GM12878 (cell line): ENCODE data around the gene CTNS. TPM values are rescaled to one million over a fixed set of nuclear protein-coding genes. Genes with fewer than 3 reads are reported as not detected.
A peak's percentile ranks its signal among the peaks of the same experiment; 100 is the strongest.

Experiments used
- BMI1 ChIP-seq: fragments of 450-650 bp; IDR thresholded peaks from 2 replicates; pipeline ENCODE4 v1.6.1; 2016; ENCODE audit warnings: mild to moderate bottlenecking, moderate library complexity, borderline replicate concordance
- CREB1 ChIP-seq: IDR thresholded peaks from 2 replicates; pipeline ENCODE4 v1.6.1; 2012; ENCODE audit warnings: low read depth, mild to moderate bottlenecking, inconsistent platforms
- E4F1 ChIP-seq: fragments of 450-650 bp; IDR thresholded peaks from 2 replicates; pipeline ENCODE4 v1.6.1; 2018; ENCODE audit warnings: borderline replicate concordance, mild to moderate bottlenecking; ENCODE audit not compliant: partially characterized antibody
- HDAC6 ChIP-seq: fragments of 200-600 bp; sonication (generic); IDR thresholded peaks from one replicate; pipeline ENCODE4 v1.8.0; 2017; ENCODE audit warnings: antibody characterized with exemption; ENCODE audit not compliant: unreplicated experiment
- KDM1A ChIP-seq: fragments of 200-600 bp; sonication (generic); IDR thresholded peaks from 2 replicates; pipeline ENCODE4 v1.6.1; 2016; ENCODE audit warnings: borderline replicate concordance
- MEF2A ChIP-seq: IDR thresholded peaks from 2 replicates; pipeline ENCODE4 v1.6.1; 2011; ENCODE audit warnings: low read depth, mild to moderate bottlenecking, low read length, moderate library complexity; ENCODE audit not compliant: insufficient read depth
- MXI1 ChIP-seq: fragments of 150-350 bp; IDR thresholded peaks from 2 replicates; pipeline ENCODE4 v1.6.1; 2011; ENCODE audit warnings: low read depth, mild to moderate bottlenecking, inconsistent platforms, low read length, improper control_type of control experiment
- MYB ChIP-seq: fragments of 150-350 bp; IDR thresholded peaks from 2 replicates; pipeline ENCODE4 v1.6.1; 2014; ENCODE audit warnings: mild to moderate bottlenecking, low read depth, low read length, borderline replicate concordance
- NFXL1 ChIP-seq: fragments of 450-650 bp; IDR thresholded peaks from 2 replicates; pipeline ENCODE4 v1.6.1; 2017; ENCODE audit warnings: antibody characterized with exemption, mild to moderate bottlenecking, borderline replicate concordance
- SIN3A ChIP-seq: IDR thresholded peaks from 2 replicates; pipeline ENCODE4 v1.6.1; 2012; ENCODE audit warnings: low read depth, low read length, improper control_type of control experiment
- SMARCA5 ChIP-seq: fragments of 450-650 bp; IDR thresholded peaks from 2 replicates; pipeline ENCODE4 v1.6.1; 2017; ENCODE audit warnings: mild to moderate bottlenecking
- SPI1 ChIP-seq: IDR thresholded peaks from 2 replicates; pipeline ENCODE4 v1.6.1; 2011; ENCODE audit warnings: low read depth, mild to moderate bottlenecking, low read length, moderate library complexity, borderline replicate concordance; ENCODE audit not compliant: insufficient read depth
- SUPT20H ChIP-seq: IDR thresholded peaks from 2 replicates; pipeline ENCODE4 v1.6.1; 2011; ENCODE audit warnings: low read depth, mild to moderate bottlenecking, low read length, moderate library complexity, borderline replicate concordance; ENCODE audit not compliant: control insufficient read depth
- TCF7 ChIP-seq: IDR thresholded peaks from 2 replicates; pipeline ENCODE4 v1.6.1; 2014; ENCODE audit warnings: antibody characterized with exemption, borderline replicate concordance
- YBX1 ChIP-seq: fragments of 450-650 bp; IDR thresholded peaks from 2 replicates; pipeline ENCODE4 v1.6.1; 2016; ENCODE audit warnings: antibody characterized with exemption
- ZNF592 ChIP-seq: fragments of 450-650 bp; IDR thresholded peaks from 2 replicates; pipeline ENCODE4 v1.6.1; 2017; ENCODE audit warnings: mild to moderate bottlenecking, moderate library complexity
- polyA plus RNA-seq, 11 experiments: library from polyadenylated mRNA; depleted of rRNA in 4 of 11; unstranded in 6 of 11; stranded (reverse) in 5 of 11; fragments of >200 nt; fragmentation: Nextera tagmentation in 4 of 11; fragmentation: Illumina TruSeq in 1 of 11; extraction: Ambion mirVana in 4 of 11; extraction: Trizol in 1 of 11; gene quantifications; 1 replicate in 1 of 11; 2 replicates in 10 of 11; pipeline versions ENCODE4 v1.2.1 to v1.2.3, GENCODE V29; 2011 to 2016; ENCODE audit warnings: inconsistent platforms in 2 of 11, missing spikeins in 2 of 11, low read depth in 1 of 11
- total RNA-seq, 4 experiments: library from RNA; depleted of rRNA in 3 of 4; stranded (reverse); fragments of >200 nt in 3 of 4; fragmentation: Illumina TruSeq in 1 of 4; extraction: Trizol in 1 of 4; gene quantifications; 2 replicates each; pipeline versions ENCODE4 v1.2.1 to v1.2.3, GENCODE V29; 2013 to 2021

CTNS gene
- total and polyA plus RNA-seq, 10 of the 15 experiments (the other 5 are each of a cell fraction or from before 2014, with no cell fraction given), result 0.92 to 10.7 (median 6.4) TPM

GRCh38 chr17:3667366-3668278, 31.1 kb downstream of the CTNS start (continued):
- no peak for TF ChIP-seq ZNF592
- peak; percentile 1 for TF ChIP-seq HDAC6
- TF ChIP-seq SPI1, result peak; percentile 32; the same call in 1 of the 2 replicates
- TF ChIP-seq CREB1, result no peak
- TF ChIP-seq NFXL1, result no peak
- no peak for TF ChIP-seq E4F1
- no peak for TF ChIP-seq MYB
- no peak for TF ChIP-seq BMI1
- no peak for TF ChIP-seq MEF2A
- TF ChIP-seq YBX1, result no peak
- TF ChIP-seq TCF7, result no peak
- no peak for TF ChIP-seq SUPT20H
- no peak for TF ChIP-seq MXI1
- TF ChIP-seq SMARCA5, result no peak
- no peak for TF ChIP-seq SIN3A
- TF ChIP-seq KDM1A, result no peak
- TF ChIP-seq, all 136 proteins: peak for 4
